HFF-Myc (cell line): Measurements from ENCODE around the gene GPS2.
"Not testable (repeated sequence)": the region's sequence is repeated elsewhere in the genome, so short reads cannot be mapped to it uniquely, and the experiment has no call there.

Experiments used
- DNase-seq: peaks from one replicate; pipeline ENCODE4 v3.0.0-alpha.2; 2011; ENCODE audit warnings: low read depth; ENCODE audit errors: extremely low read depth
- H3K4me3 ChIP-seq: replicated peaks from 2 replicates; pipeline ENCODE4 v1.5.1; 2011; ENCODE audit warnings: low read depth, mild to moderate bottlenecking, control low read depth, low read length
- CTCF ChIP-seq: IDR thresholded peaks from 2 replicates; pipeline ENCODE4 v1.5.1; 2012; ENCODE audit warnings: mild to moderate bottlenecking, low read depth, low read length, control low read depth; ENCODE audit errors: missing control alignments

The GPS2 gene

GRCh38 chr17:7336240-7337175 lies 21.3 kb upstream of the GPS2 start, which contains the start of gene ACAP1:
ACAP1 (plus strand) TSS chr17:7336529; CDS start chr17:7336735, 206 bp downstream.
- H3K4me3 ChIP-seq = peak within 1 kb of the TSS; percentile 11; the same call in 1 of the 2 replicates
- no peak for DNase-seq
- TF ChIP-seq CTCF = no peak

- DNase-seq, H3K4me3 ChIP-seq: not testable (repeated sequence)
These were observed 20.6 kb upstream of the GPS2 start for GRCh38 chr17:7335765-7336164.

- no peak for TF ChIP-seq CTCF
- no peak for DNase-seq
- H3K4me3 ChIP-seq = no peak overlapping the region
These were observed 19.9 kb upstream of the GPS2 start for GRCh38 chr17:7334938-7335538.

- not testable (repeated sequence) for DNase-seq
These were observed 17.5 kb upstream of the GPS2 start for GRCh38 chr17:7332600-7333069.

GRCh38 chr17:7332111-7332510 lies 17.0 kb upstream of the GPS2 start:
- H3K4me3 ChIP-seq = no peak overlapping the region
- DNase-seq = no peak
- no peak for TF ChIP-seq CTCF

More at GRCh38 chr17:7332600-7333069, 17.5 kb upstream of the GPS2 start:
- H3K4me3 ChIP-seq = not testable (repeated sequence)

- TF ChIP-seq CTCF = no peak
- no peak for DNase-seq
- peak overlapping the region; percentile 89 for H3K4me3 ChIP-seq
These were observed 15.5 kb upstream of the GPS2 start for GRCh38 chr17:7330638-7331015.

- DNase-seq = no peak
- TF ChIP-seq CTCF = no peak
- peak overlapping the region; percentile 89 for H3K4me3 ChIP-seq
These were observed 15.0 kb upstream of the GPS2 start for GRCh38 chr17:7329997-7330637.
